GM23248 (cell line): Measurements from ENCODE around the gene MAGEB3. TPM values are rescaled to one million over a fixed set of nuclear protein-coding genes. Genes with fewer than 3 reads are reported as not detected.

Experiments used
- DNase-seq: peaks from one replicate; pipeline ENCODE4 v3.0.0-alpha.2; 2015
- H2AFZ ChIP-seq: fragments of 200-600 bp; sonication (generic); 2 replicates; pipeline ENCODE4 v1.6.1; 2016; ENCODE audit warnings: antibody characterized with exemption
- H3F3A ChIP-seq: fragments of 200-600 bp; sonication (generic); 2 replicates; pipeline ENCODE4 v1.6.1; 2016; ENCODE audit warnings: mild to moderate bottlenecking, antibody characterized with exemption, mixed run types; ENCODE audit not compliant: insufficient read depth
- H3K27ac ChIP-seq: fragments of 200-600 bp; sonication (generic); 2 replicates; pipeline ENCODE4 v1.5.1; 2016; ENCODE audit warnings: mild to moderate bottlenecking
- H3K27me3 ChIP-seq: fragments of 200-600 bp; sonication (generic); replicated peaks from 2 replicates; pipeline ENCODE4 v1.6.1; 2016; ENCODE audit warnings: mild to moderate bottlenecking; ENCODE audit not compliant: insufficient read depth
- H3K36me3 ChIP-seq: fragments of 200-600 bp; sonication (generic); 2 replicates; pipeline ENCODE4 v1.6.1; 2016; ENCODE audit warnings: low read depth, mild to moderate bottlenecking
- H3K4me1 ChIP-seq: fragments of 200-600 bp; sonication (generic); 2 replicates; pipeline ENCODE4 v1.6.1; 2016; ENCODE audit warnings: mild to moderate bottlenecking; ENCODE audit not compliant: insufficient read depth
- H3K4me2 ChIP-seq: fragments of 200-600 bp; sonication (generic); one replicate; pipeline ENCODE4 v1.6.1; 2016; ENCODE audit warnings: mild to moderate bottlenecking; ENCODE audit not compliant: unreplicated experiment
- H3K4me3 ChIP-seq: fragments of 200-600 bp; sonication (generic); 2 replicates; pipeline ENCODE4 v1.5.1; 2016; ENCODE audit warnings: mild to moderate bottlenecking
- H3K79me2 ChIP-seq: fragments of 200-600 bp; sonication (generic); 2 replicates; pipeline ENCODE4 v1.6.1; 2016; ENCODE audit warnings: mild to moderate bottlenecking; ENCODE audit not compliant: insufficient read depth
- H3K9ac ChIP-seq: fragments of 200-600 bp; sonication (generic); 2 replicates; pipeline ENCODE4 v1.6.1; 2016; ENCODE audit warnings: mild to moderate bottlenecking
- H3K9me2 ChIP-seq: fragments of 200-600 bp; sonication (generic); 2 replicates; pipeline ENCODE4 v1.6.1; 2016; ENCODE audit warnings: mixed run types, mild to moderate bottlenecking, moderate library complexity; ENCODE audit not compliant: insufficient read depth
- H3K9me3 ChIP-seq: fragments of 200-600 bp; sonication (generic); one replicate; pipeline ENCODE4 v1.6.1; 2017; ENCODE audit warnings: low read depth
- H4K20me1 ChIP-seq: fragments of 200-600 bp; sonication (generic); 2 replicates; pipeline ENCODE4 v1.6.0; 2016; ENCODE audit not compliant: insufficient read depth
- EZH2 ChIP-seq: fragments of 200-600 bp; sonication (generic); IDR thresholded peaks from 2 replicates; pipeline ENCODE4 v1.6.1; 2018; ENCODE audit warnings: antibody characterized with exemption, mild to moderate bottlenecking; ENCODE audit not compliant: insufficient read depth, poor library complexity, severe bottlenecking
- EZH2phosphoT487 ChIP-seq: fragments of 200-600 bp; sonication (generic); IDR thresholded peaks from 2 replicates; pipeline ENCODE4 v1.6.1; 2018; ENCODE audit warnings: antibody characterized with exemption, moderate library complexity, mild to moderate bottlenecking, low read depth; ENCODE audit not compliant: insufficient read depth
- WGBS, 2 experiments: methylation state at CpG; one replicate each; pipeline ENCODE4 v1.1.6; 2015 to 2017; ENCODE audit warnings: low lambda C conversion rate in 2 of 2, low coverage in 1 of 2; ENCODE audit errors: missing lambda C conversion rate in 2 of 2; 5-methylcytosine and 5-hydroxymethylcytosine counted together
- in situ Hi-C: fragments of 300-500 bp; cut with MboI; formaldehyde crosslinking; loops from 2 replicates; pipeline ENCODE4 v1.15.0; 2020
- polyA plus RNA-seq: library from polyadenylated mRNA; unstranded; fragments of >200 nt; fragmentation: Nextera tagmentation; extraction: Ambion mirVana; gene quantifications from 2 replicates; pipeline ENCODE4 v1.2.1, GENCODE V29; 2016
- total RNA-seq: library from RNA; depleted of rRNA; stranded (reverse); fragments of >200 nt; shearing (Covaris generic); gene quantifications from 2 replicates; pipeline ENCODE4 v1.2.3, GENCODE V29; 2014

Gene MAGEB3
- total and polyA plus RNA-seq, 2 experiments from 2014 or later, result not detected

GRCh38 chrX:30196322-30196721, 34.1 kb upstream of the MAGEB3 start:
- Histone ChIP-seq H3K9me2 (no peaks in the 10 kb centered on the region), H3K4me3 (no peak overlapping the region), H4K20me1 (no peaks in the 10 kb centered on the region), H3K27me3 (no peaks in the 10 kb centered on the region; the same call in 1 of the 2 replicates), H2AFZ (no peak overlapping the region), H3F3A (no peaks in the 10 kb centered on the region), H3K27ac (no peak overlapping the region), H3K79me2 (no peaks in the 10 kb centered on the region), H3K9me3 (no peaks in the 10 kb centered on the region), H3K4me1 (no peaks in the 10 kb centered on the region), H3K9ac (no peak overlapping the region), H3K4me2 (no peak overlapping the region), H3K36me3 (no peaks in the 10 kb centered on the region)
- WGBS, 2 experiments, result 8% methylated on average over 1 of the region's 1 CpG; no CpG with 5 or more reads in 1 of the 2 experiments
- peak; percentile 15 for DNase-seq
- in situ Hi-C loops, result no loop called here
- TF ChIP-seq EZH2, result no peak
- TF ChIP-seq EZH2phosphoT487, result no peak

GRCh38 chrX:30212172-30212571, 18.3 kb upstream of the MAGEB3 start:
- Histone ChIP-seq H3K36me3 (no peaks in the 10 kb centered on the region), H2AFZ (no peak overlapping the region), H3K27ac (no peak overlapping the region), H4K20me1 (no peaks in the 10 kb centered on the region), H3K4me2 (no peak overlapping the region), H3K79me2 (no peaks in the 10 kb centered on the region), H3K27me3 (no peaks in the 10 kb centered on the region), H3K9me3 (no peaks in the 10 kb centered on the region), H3K9me2 (no peaks in the 10 kb centered on the region), H3F3A (no peaks in the 10 kb centered on the region), H3K4me1 (no peaks in the 10 kb centered on the region), H3K9ac (no peak overlapping the region), H3K4me3 (no peak overlapping the region)
- TF ChIP-seq EZH2, result no peak
- TF ChIP-seq EZH2phosphoT487, result no peak
- no peak for DNase-seq
- WGBS, 2 experiments, result 15 to 19% methylated on average over 2 of the region's 2 CpGs
- in situ Hi-C loops, result no loop called here

- H3K9me3 ChIP-seq, result no peaks in the 10 kb centered on the region
- 85 to 91% methylated on average over 19 to 29 of the region's 29 CpGs for WGBS, 2 experiments
- TF ChIP-seq EZH2phosphoT487, result no peak
Measured at GRCh38 chrX:30215357-30215843, 15.1 kb upstream of the MAGEB3 start, which contains the start of gene MAGEB2. MAGEB2 (plus strand) TSS chrX:30215563; CDS start chrX:30218581, 3,018 bp downstream.

GRCh38 chrX:30217465-30217864, 13.0 kb upstream of the MAGEB3 start:
- in situ Hi-C loops, result no loop called here
- no peaks in the 10 kb centered on the region for H3K4me1 ChIP-seq
- WGBS, 2 experiments, result 0 to 22% methylated on average over 1 of the region's 1 CpG
- no peaks in the 10 kb centered on the region for H3K27me3 ChIP-seq
- no peak overlapping the region for H3K4me3 ChIP-seq
- DNase-seq, result no peak
- H3K79me2 ChIP-seq, result no peaks in the 10 kb centered on the region
- H3F3A ChIP-seq, result no peaks in the 10 kb centered on the region
- H3K27ac ChIP-seq, result no peak overlapping the region
- no peak overlapping the region for H2AFZ ChIP-seq
- H4K20me1 ChIP-seq, result no peaks in the 10 kb centered on the region
- no peak overlapping the region for H3K4me2 ChIP-seq
- no peak overlapping the region for H3K9ac ChIP-seq
- no peaks in the 10 kb centered on the region for H3K9me3 ChIP-seq
- H3K36me3 ChIP-seq, result no peaks in the 10 kb centered on the region
- no peaks in the 10 kb centered on the region for H3K9me2 ChIP-seq
- TF ChIP-seq EZH2phosphoT487, result no peak
- TF ChIP-seq EZH2, result no peak

More at GRCh38 chrX:30215357-30215843, 15.1 kb upstream of the MAGEB3 start, which contains the start of gene MAGEB2:
- Histone ChIP-seq H4K20me1 (no peaks in the 10 kb centered on the region), H3K4me1 (no peaks in the 10 kb centered on the region), H3K9me2 (no peaks in the 10 kb centered on the region), H2AFZ (no peak within 1 kb of the TSS), H3F3A (no peaks in the 10 kb centered on the region), H3K79me2 (no peaks in the 10 kb centered on the region), H3K9ac (no peak within 1 kb of the TSS), H3K36me3 (no peaks in the 10 kb centered on the region), H3K4me3 (no peak within 1 kb of the TSS), H3K27me3 (no peaks in the 10 kb centered on the region), H3K27ac (no peak within 1 kb of the TSS), H3K4me2 (no peak within 1 kb of the TSS)
- no peak for DNase-seq
- in situ Hi-C loops, result no loop called here

- Histone ChIP-seq H3F3A (no peaks in the 10 kb centered on the region), H3K4me1 (no peaks in the 10 kb centered on the region), H2AFZ (no peak overlapping the region), H3K36me3 (no peaks in the 10 kb centered on the region), H3K4me2 (no peak overlapping the region), H3K9me2 (no peaks in the 10 kb centered on the region), H3K79me2 (no peaks in the 10 kb centered on the region), H3K27ac (no peak overlapping the region), H3K9ac (no peak overlapping the region), H3K9me3 (no peaks in the 10 kb centered on the region), H3K4me3 (no peak overlapping the region), H4K20me1 (no peaks in the 10 kb centered on the region), H3K27me3 (no peaks in the 10 kb centered on the region)
- 6 to 13% methylated on average over 3 to 4 of the region's 4 CpGs for WGBS, 2 experiments
- in situ Hi-C loops, result no loop called here
- DNase-seq, result no peak
- TF ChIP-seq EZH2phosphoT487 (no peak), EZH2 (no peak)
Measured at GRCh38 chrX:30219372-30219771, 11.1 kb upstream of the MAGEB3 start.
